Measurements from ENCODE around the gene FLNA.

The FLNA gene

DNA sequence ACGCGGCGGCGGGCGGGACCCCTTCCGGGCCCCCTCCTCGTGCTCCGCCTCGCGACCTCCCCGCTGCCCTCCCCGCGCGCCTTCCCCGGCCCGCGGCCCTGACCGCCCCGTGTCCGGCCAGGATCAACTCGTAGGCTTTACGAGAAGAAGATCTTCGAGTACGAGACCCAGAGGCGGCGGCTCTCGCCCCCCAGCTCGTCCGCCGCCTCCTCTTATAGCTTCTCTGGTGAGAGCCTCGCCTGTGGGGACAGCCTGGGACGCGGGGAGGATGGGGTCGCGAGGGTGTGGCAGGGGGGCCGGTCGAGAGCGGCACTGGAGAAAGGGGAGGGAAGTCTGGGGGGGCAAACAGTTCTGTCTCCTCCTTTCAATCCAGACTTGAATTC lies 5.1 kb upstream of the FLNA start:
- H2AFZ ChIP-seq (ENCODE audit: low read length) = no peak overlapping the region
- no peak for DNase-seq

GRCh38 chrX:154378799-154379568 lies 4.5 kb upstream of the FLNA start, which contains the start of gene EMD:
TSS of gene EMD (plus strand) at chrX:154379295. CDS start at chrX:154379485, 190 bp downstream.
- H3K4me1 ChIP-seq (ENCODE audit: low read length) = peaks cover 2% of the 10 kb centered on the region; the same call in 1 of the 2 replicates
- peak; percentile 97 for DNase-seq
- H3K79me2 ChIP-seq (ENCODE audit: low read length) = peaks cover 19% of the 10 kb centered on the region

More for the DNA sequence above, 5.1 kb upstream of the FLNA start:
- H3K4me1 ChIP-seq (ENCODE audit: low read length) = no peaks in the 10 kb centered on the region
- no peaks in the 10 kb centered on the region for H3K9me3 ChIP-seq (replicated peaks; ENCODE audit: insufficient read depth, low read length)
- peak overlapping the region; percentile 80 for H3K4me3 ChIP-seq (ENCODE audit: low read length)
- no peaks in the 10 kb centered on the region for H4K20me1 ChIP-seq (ENCODE audit: insufficient read depth, low read length)
- H3K27ac ChIP-seq (ENCODE audit: low read length) = peak overlapping the region; percentile 81
- H3K27me3 ChIP-seq (replicated peaks; ENCODE audit: insufficient read depth, low read length) = no peaks in the 10 kb centered on the region
- peaks cover 19% of the 10 kb centered on the region for H3K79me2 ChIP-seq (ENCODE audit: low read length)
- H3K36me3 ChIP-seq (replicated peaks; ENCODE audit: insufficient read depth, low read length) = no peaks in the 10 kb centered on the region
- peaks cover 4% of the 10 kb centered on the region; the same call in 1 of the 2 replicates for H3F3A ChIP-seq (ENCODE audit: insufficient read depth, low read length)
- TF ChIP-seq EZH2 (optimal IDR thresholded peaks at IDR 0.05; ENCODE audit: low read depth, low read length) (no peak), EZH2phosphoT487 (IDR thresholded peaks at IDR 0.05; ENCODE audit: low read length) (no peak)
- TF ChIP-seq, protein P1, sequence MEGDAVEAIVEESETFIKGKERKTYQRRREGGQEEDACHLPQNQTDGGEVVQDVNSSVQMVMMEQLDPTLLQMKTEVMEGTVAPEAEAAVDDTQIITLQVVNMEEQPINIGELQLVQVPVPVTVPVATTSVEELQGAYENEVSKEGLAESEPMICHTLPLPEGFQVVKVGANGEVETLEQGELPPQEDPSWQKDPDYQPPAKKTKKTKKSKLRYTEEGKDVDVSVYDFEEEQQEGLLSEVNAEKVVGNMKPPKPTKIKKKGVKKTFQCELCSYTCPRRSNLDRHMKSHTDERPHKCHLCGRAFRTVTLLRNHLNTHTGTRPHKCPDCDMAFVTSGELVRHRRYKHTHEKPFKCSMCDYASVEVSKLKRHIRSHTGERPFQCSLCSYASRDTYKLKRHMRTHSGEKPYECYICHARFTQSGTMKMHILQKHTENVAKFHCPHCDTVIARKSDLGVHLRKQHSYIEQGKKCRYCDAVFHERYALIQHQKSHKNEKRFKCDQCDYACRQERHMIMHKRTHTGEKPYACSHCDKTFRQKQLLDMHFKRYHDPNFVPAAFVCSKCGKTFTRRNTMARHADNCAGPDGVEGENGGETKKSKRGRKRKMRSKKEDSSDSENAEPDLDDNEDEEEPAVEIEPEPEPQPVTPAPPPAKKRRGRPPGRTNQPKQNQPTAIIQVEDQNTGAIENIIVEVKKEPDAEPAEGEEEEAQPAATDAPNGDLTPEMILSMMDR (IDR thresholded peaks at IDR 0.05; ENCODE audit: low read length) = no peak
- peak overlapping the region; percentile 99 for H3K9ac ChIP-seq (ENCODE audit: low read length)
- peak overlapping the region; percentile 67 for H3K4me2 ChIP-seq (ENCODE audit: low read depth, low read length)
- H3K9me2 ChIP-seq (replicated peaks; ENCODE audit: insufficient read depth, low read length) = no peaks in the 10 kb centered on the region

DNA sequence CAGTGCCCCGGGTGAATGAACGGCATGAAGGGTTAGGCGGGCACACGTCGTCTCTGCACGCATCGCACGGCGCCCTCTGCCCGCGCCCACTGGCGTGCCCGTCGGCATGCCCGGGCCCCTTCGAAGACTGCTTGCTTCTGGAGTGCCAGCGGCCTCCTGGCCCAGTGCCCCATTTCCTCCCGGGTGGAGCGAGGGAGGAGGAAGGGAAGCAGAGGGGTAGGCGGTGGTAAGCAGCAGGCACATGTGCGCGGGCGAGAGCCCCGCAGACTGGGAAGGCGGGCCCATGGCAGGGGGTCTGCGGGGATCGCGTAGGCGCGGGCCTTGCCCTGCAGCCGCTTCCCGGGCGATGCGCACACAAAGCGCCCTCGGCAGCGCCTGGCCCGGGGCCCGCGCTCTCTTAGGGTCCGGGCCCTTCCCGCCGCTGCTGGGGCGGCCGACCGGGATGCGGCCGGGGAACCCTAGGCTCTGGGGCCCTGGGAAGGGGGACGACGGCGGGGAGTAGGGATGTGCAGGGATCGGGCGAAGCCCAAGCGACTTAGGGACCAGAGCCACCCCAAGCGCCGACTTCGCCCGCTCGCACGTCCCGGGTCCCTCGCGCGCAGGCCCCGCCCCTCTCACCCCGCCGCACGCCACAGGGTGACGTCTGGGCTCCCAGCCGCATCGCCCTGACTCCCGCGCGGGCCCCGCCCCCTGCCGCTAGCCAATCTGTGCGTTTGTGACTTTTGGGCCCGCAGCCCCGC lies 3.8 kb upstream of the FLNA start:
- no peak overlapping the region; the same call in 1 of the 2 replicates for H2AFZ ChIP-seq (ENCODE audit: low read length)
- H3K4me2 ChIP-seq (ENCODE audit: low read depth, low read length) = peak overlapping the region; percentile 82
- peak overlapping the region; percentile 60 for H3K4me3 ChIP-seq (ENCODE audit: low read length)
- TF ChIP-seq, protein P1 (IDR thresholded peaks at IDR 0.05; ENCODE audit: low read length) = no peak
- TF ChIP-seq EZH2phosphoT487 (IDR thresholded peaks at IDR 0.05; ENCODE audit: low read length) = no peak
- no peak for TF ChIP-seq EZH2 (optimal IDR thresholded peaks at IDR 0.05; ENCODE audit: low read depth, low read length)
- H3K79me2 ChIP-seq (ENCODE audit: low read length) = peaks cover 19% of the 10 kb centered on the region
- peak overlapping the region; percentile 92 for H3K27ac ChIP-seq (ENCODE audit: low read length)
- peak overlapping the region; percentile 89 for H3K9ac ChIP-seq (ENCODE audit: low read length)
- no peaks in the 10 kb centered on the region for H3K27me3 ChIP-seq (replicated peaks; ENCODE audit: insufficient read depth, low read length)
- no peaks in the 10 kb centered on the region for H3K9me3 ChIP-seq (replicated peaks; ENCODE audit: insufficient read depth, low read length)
- no peaks in the 10 kb centered on the region for H3K9me2 ChIP-seq (replicated peaks; ENCODE audit: insufficient read depth, low read length)
- no peaks in the 10 kb centered on the region for H4K20me1 ChIP-seq (ENCODE audit: insufficient read depth, low read length)
- H3K4me1 ChIP-seq (ENCODE audit: low read length) = peaks cover 6% of the 10 kb centered on the region; the same call in 1 of the 2 replicates
- H3F3A ChIP-seq (ENCODE audit: insufficient read depth, low read length) = peaks cover 4% of the 10 kb centered on the region; the same call in 1 of the 2 replicates
- no peak for DNase-seq
- no peaks in the 10 kb centered on the region for H3K36me3 ChIP-seq (replicated peaks; ENCODE audit: insufficient read depth, low read length)

More at GRCh38 chrX:154378799-154379568, 4.5 kb upstream of the FLNA start, which contains the start of gene EMD:
- no peaks in the 10 kb centered on the region for H3K27me3 ChIP-seq (replicated peaks; ENCODE audit: insufficient read depth, low read length)
- peaks cover 4% of the 10 kb centered on the region; the same call in 1 of the 2 replicates for H3F3A ChIP-seq (ENCODE audit: insufficient read depth, low read length)
- H4K20me1 ChIP-seq (ENCODE audit: insufficient read depth, low read length) = no peaks in the 10 kb centered on the region
- TF ChIP-seq, protein P1 (IDR thresholded peaks at IDR 0.05; ENCODE audit: low read length) = no peak
- TF ChIP-seq EZH2 (optimal IDR thresholded peaks at IDR 0.05; ENCODE audit: low read depth, low read length) = no peak
- no peaks in the 10 kb centered on the region for H3K9me2 ChIP-seq (replicated peaks; ENCODE audit: insufficient read depth, low read length)
- H3K4me3 ChIP-seq (ENCODE audit: low read length) = peak within 1 kb of the TSS; percentile 80
- H3K4me2 ChIP-seq (ENCODE audit: low read depth, low read length) = peak within 1 kb of the TSS; percentile 82
- peak within 1 kb of the TSS; percentile 92 for H3K27ac ChIP-seq (ENCODE audit: low read length)
- no peaks in the 10 kb centered on the region for H3K9me3 ChIP-seq (replicated peaks; ENCODE audit: insufficient read depth, low read length)
- peak within 1 kb of the TSS; percentile 99 for H3K9ac ChIP-seq (ENCODE audit: low read length)
- H2AFZ ChIP-seq (ENCODE audit: low read length) = no peak within 1 kb of the TSS; the same call in 1 of the 2 replicates
- no peaks in the 10 kb centered on the region for H3K36me3 ChIP-seq (replicated peaks; ENCODE audit: insufficient read depth, low read length)
